ENCODE data around the gene SNAP47. TPM values are rescaled to one million over a fixed set of nuclear protein-coding genes. Genes with fewer than 3 reads are reported as not detected.

The SNAP47 gene
- total and polyA plus RNA-seq, 2 of the 4 experiments (the other 2 are of a cell fraction): 39.4 to 72.9 TPM

GRCh38 chr1:227785094-227785804, 50.0 kb downstream of the SNAP47 start:
- Histone ChIP-seq H3K9me1 (ENCODE audit: insufficient read depth, low read length) (peaks cover 3% of the 10 kb centered on the region; the same call in 1 of the 2 replicates), H3K23ac (ENCODE audit: low read depth, low read length) (no peak overlapping the region), H3K79me1 (ENCODE audit: low read depth in 1 of 2, low read length in 2 of 2) (no peaks in the 10 kb centered on the region), H3K9ac (ENCODE audit: low read depth, low read length) (no peak overlapping the region), H3K4me2 (ENCODE audit: low read depth, low read length) (no peak overlapping the region), H4K5ac (ENCODE audit: low read depth, low read length) (no peak overlapping the region), H2BK15ac (ENCODE audit: low read depth, low read length) (no peak overlapping the region), H2AFZ (replicated peaks; ENCODE audit: low read length, poor library complexity) (no peak overlapping the region), H3K56ac (ENCODE audit: extremely low read depth, insufficient read depth, low read length) (no peak overlapping the region), H3K4ac (ENCODE audit: low read depth, low read length) (no peak overlapping the region), H3K27ac (ENCODE audit: insufficient read depth, low read length) (no peak overlapping the region), H4K91ac (ENCODE audit: insufficient read depth, low read depth, low read length) (no peak overlapping the region), H2AK9ac (replicated peaks; ENCODE audit: low read depth, low read length, poor library complexity) (no peak overlapping the region), H4K8ac (ENCODE audit: low read depth in 2 of 2, low read length in 2 of 2) (no peak overlapping the region), H3K4me1 (ENCODE audit: control insufficient read depth, insufficient read depth, low read length) (peaks cover 3% of the 10 kb centered on the region; the same call in 1 of the 2 replicates), H3K9me3 (ENCODE audit: control insufficient read depth, insufficient read depth, low read length) (no peaks in the 10 kb centered on the region), H3K18ac (ENCODE audit: low read depth, low read length) (no peak overlapping the region), H3K4me3 (ENCODE audit: insufficient read depth, low read depth, low read length) (no peak overlapping the region), H2AK5ac (ENCODE audit: low read depth, low read length) (no peak overlapping the region), H3K27me3 (ENCODE audit: control insufficient read depth, insufficient read depth, low read length) (no peaks in the 10 kb centered on the region), H3K36me3 (ENCODE audit: control insufficient read depth, insufficient read depth, low read length) (peaks cover 11% of the 10 kb centered on the region), H2BK20ac (ENCODE audit: low read depth, low read length) (no peak overlapping the region), H3K14ac (replicated peaks; ENCODE audit: low read depth, low read length) (no peak overlapping the region), H2BK120ac (ENCODE audit: low read depth, low read length) (no peak overlapping the region), H2BK5ac (ENCODE audit: low read depth, low read length, poor library complexity, severe bottlenecking) (no peak overlapping the region), H4K20me1 (ENCODE audit: insufficient read depth, low read length) (no peaks in the 10 kb centered on the region)
- ATAC-seq (ENCODE audit: low read depth) (no peak), DNase-seq (no peak)
- ChIA-PET POLR2A (ENCODE audit: unreplicated experiment) (no interaction called here), CTCF (no interaction called here)
- in situ Hi-C loops (cut with MboI; ENCODE audit: low sequenced_read_pairs) (no loop called here), dilution Hi-C loops (cut with HindIII; ENCODE audit: low sequenced_read_pairs, unreplicated experiment) (no loop called here), intact Hi-C loops (cut with micrococcal nuclease) (no loop called here)
- WGBS, 2 experiments (ENCODE audit: extremely low coverage in 2 of 2, insufficient read length in 1 of 2): 100% methylated on average over 1 of the region's 13 CpGs; no CpG with 5 or more reads in 1 of the 2 experiments
- TF ChIP-seq MAZ (IDR thresholded peaks at IDR 0.05; ENCODE audit: borderline replicate concordance, low read depth, low read length) (no peak), RAD21 (IDR thresholded peaks at IDR 0.05; ENCODE audit: low read length) (no peak), RCOR1 (IDR thresholded peaks at IDR 0.05; ENCODE audit: insufficient replicate concordance, low read length) (no peak), RFX5 (IDR thresholded peaks at IDR 0.05; ENCODE audit: low read depth, low read length) (no peak), POLR2A (IDR thresholded peaks at IDR 0.05; ENCODE audit: low read depth, low read length) (no peak), BHLHE40 (IDR thresholded peaks at IDR 0.05; ENCODE audit: low read depth, low read length) (no peak), MXI1 (IDR thresholded peaks at IDR 0.05; ENCODE audit: borderline replicate concordance, low read depth, low read length) (no peak), CEBPB (IDR thresholded peaks at IDR 0.05; ENCODE audit: low read depth, low read length) (no peak), CTCF (conservative IDR thresholded peaks at IDR 0.05; ENCODE audit: low read depth, low read length) (no peak), SMC3 (IDR thresholded peaks at IDR 0.05; ENCODE audit: low read depth, low read length) (no peak), USF2 (IDR thresholded peaks at IDR 0.05; ENCODE audit: low read depth, low read length) (no peak), MAFK (IDR thresholded peaks at IDR 0.05; ENCODE audit: low read depth, low read length) (no peak), FOS (IDR thresholded peaks at IDR 0.05; ENCODE audit: low read depth, low read length) (no peak), NFE2L2 (IDR thresholded peaks at IDR 0.05; ENCODE audit: low read depth, low read length) (no peak), CHD1 (IDR thresholded peaks at IDR 0.05; ENCODE audit: low read depth, low read length) (no peak), ELK1 (IDR thresholded peaks at IDR 0.05; ENCODE audit: borderline replicate concordance, low read depth, low read length) (no peak)
- BruUV-seq (replicated peaks): no TSS peak

Measured in IMR-90 (cell line).